Osteoblast (primary cell): Measurements from ENCODE around the gene JUND. TPM values are rescaled to one million over a fixed set of nuclear protein-coding genes. Genes with fewer than 3 reads are reported as not detected.
A peak's percentile ranks its signal among the peaks of the same experiment; 100 is the strongest.

ENCODE experiments used
- DNase-seq: peaks from one replicate; pipeline ENCODE4 v3.0.0; 2011; ENCODE audit warnings: low spot score, mixed read lengths; ENCODE audit not compliant: insufficient read length; ENCODE audit errors: missing footprints
- H2AFZ ChIP-seq: 2 replicates; pipeline ENCODE4 v1.6.0; 2011; ENCODE audit warnings: mild to moderate bottlenecking, low read length
- H3K27ac ChIP-seq: 2 replicates; pipeline ENCODE4 v1.5.1; 2011; ENCODE audit warnings: mild to moderate bottlenecking, low read depth, low read length, moderate library complexity
- H3K27me3 ChIP-seq: 2 replicates; pipeline ENCODE4 v1.6.0; 2012; ENCODE audit warnings: mild to moderate bottlenecking, control low read depth, inconsistent platforms, low read length, moderate library complexity; ENCODE audit not compliant: insufficient read depth
- H3K36me3 ChIP-seq: 2 replicates; pipeline ENCODE4 v1.5.1; 2011; ENCODE audit warnings: mild to moderate bottlenecking, low read length, control low read depth, moderate library complexity; ENCODE audit not compliant: insufficient read depth
- H3K4me1 ChIP-seq: 2 replicates; pipeline ENCODE4 v1.5.1; 2011; ENCODE audit warnings: mild to moderate bottlenecking, low read length, control low read depth, moderate library complexity; ENCODE audit not compliant: insufficient read depth
- H3K4me2 ChIP-seq: 2 replicates; pipeline ENCODE4 v1.6.0; 2011; ENCODE audit warnings: mild to moderate bottlenecking, low read length; ENCODE audit not compliant: insufficient read depth
- H3K4me3 ChIP-seq: fragments of 200-600 bp; sonication (generic); 3 replicates; pipeline ENCODE4 v1.5.1; 2012; ENCODE audit warnings: mild to moderate bottlenecking, low read length, inconsistent platforms; ENCODE audit not compliant: insufficient read depth
- H3K79me2 ChIP-seq: 2 replicates; pipeline ENCODE4 v1.6.0; 2012; ENCODE audit warnings: mild to moderate bottlenecking, low read length, control low read depth, inconsistent platforms; ENCODE audit not compliant: insufficient read depth
- H3K9me3 ChIP-seq: 2 replicates; pipeline ENCODE4 v1.5.1; 2011; ENCODE audit warnings: low read depth, low read length, control low read depth
- H4K20me1 ChIP-seq: 2 replicates; pipeline ENCODE4 v1.6.0; 2012; ENCODE audit warnings: mild to moderate bottlenecking, low read length, control low read depth; ENCODE audit not compliant: insufficient read depth
- total RNA-seq: library from RNA; depleted of rRNA; stranded (reverse); fragments of >200 nt; gene quantifications from 2 replicates; pipeline ENCODE4 v1.2.3, GENCODE V29; 2012
- TF ChIP-seq, protein P1 (sequence below): IDR thresholded peaks from 2 replicates; pipeline ENCODE4 v1.5.1; 2011; ENCODE audit warnings: mild to moderate bottlenecking, low read depth, low read length, moderate library complexity; ENCODE audit errors: extremely low read depth

JUND gene
- total RNA-seq, 1 donor, result 170 TPM

DNA sequence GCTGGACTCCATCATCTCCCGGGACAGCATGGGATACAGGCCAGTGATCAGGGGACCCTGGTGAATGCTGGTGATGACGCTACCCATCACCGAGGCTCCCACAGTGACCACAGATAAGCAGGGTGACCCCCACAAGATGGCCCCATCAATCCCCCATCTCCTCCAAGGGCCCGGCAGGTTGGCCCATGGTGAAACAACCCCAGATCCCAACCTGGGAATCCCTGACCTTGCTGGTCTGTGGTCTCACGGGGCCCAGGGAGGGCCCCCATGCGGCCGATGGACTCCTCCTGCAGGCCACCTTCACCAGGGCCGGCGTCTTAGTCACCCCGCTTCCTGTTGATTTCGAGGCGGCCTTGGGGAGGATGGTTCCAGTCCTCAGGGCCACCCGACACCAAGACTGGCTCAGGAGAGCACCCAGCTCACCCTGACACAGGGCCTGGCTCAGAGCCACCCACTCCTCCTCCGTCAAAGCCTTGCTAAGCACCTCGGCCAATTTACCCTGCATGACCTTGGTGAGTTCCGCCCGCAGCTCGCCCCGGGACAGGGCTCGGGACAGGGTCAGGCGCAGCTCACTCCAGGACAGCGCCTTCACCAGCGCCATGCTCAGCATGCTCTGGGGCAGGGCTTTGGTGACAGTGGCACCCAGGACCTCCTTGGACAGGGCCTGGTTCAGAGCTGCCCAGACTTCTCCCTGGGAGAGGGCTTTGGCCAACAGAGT is 17.1 kb downstream of the JUND start:
- no peak overlapping the region for H2AFZ ChIP-seq
- H3K27ac ChIP-seq, result no peak overlapping the region
- DNase-seq, result peak; percentile 82
- H4K20me1 ChIP-seq, result peaks cover 55% of the 10 kb centered on the region
- peaks cover 32% of the 10 kb centered on the region for H3K36me3 ChIP-seq
- peaks cover 6% of the 10 kb centered on the region for H3K4me1 ChIP-seq
- H3K79me2 ChIP-seq, result peaks cover 2% of the 10 kb centered on the region
- no peaks in the 10 kb centered on the region for H3K9me3 ChIP-seq
- no peaks in the 10 kb centered on the region for H3K27me3 ChIP-seq
- no peak overlapping the region for H3K4me3 ChIP-seq
- TF ChIP-seq, protein P1, sequence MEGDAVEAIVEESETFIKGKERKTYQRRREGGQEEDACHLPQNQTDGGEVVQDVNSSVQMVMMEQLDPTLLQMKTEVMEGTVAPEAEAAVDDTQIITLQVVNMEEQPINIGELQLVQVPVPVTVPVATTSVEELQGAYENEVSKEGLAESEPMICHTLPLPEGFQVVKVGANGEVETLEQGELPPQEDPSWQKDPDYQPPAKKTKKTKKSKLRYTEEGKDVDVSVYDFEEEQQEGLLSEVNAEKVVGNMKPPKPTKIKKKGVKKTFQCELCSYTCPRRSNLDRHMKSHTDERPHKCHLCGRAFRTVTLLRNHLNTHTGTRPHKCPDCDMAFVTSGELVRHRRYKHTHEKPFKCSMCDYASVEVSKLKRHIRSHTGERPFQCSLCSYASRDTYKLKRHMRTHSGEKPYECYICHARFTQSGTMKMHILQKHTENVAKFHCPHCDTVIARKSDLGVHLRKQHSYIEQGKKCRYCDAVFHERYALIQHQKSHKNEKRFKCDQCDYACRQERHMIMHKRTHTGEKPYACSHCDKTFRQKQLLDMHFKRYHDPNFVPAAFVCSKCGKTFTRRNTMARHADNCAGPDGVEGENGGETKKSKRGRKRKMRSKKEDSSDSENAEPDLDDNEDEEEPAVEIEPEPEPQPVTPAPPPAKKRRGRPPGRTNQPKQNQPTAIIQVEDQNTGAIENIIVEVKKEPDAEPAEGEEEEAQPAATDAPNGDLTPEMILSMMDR, result no peak
- no peak overlapping the region for H3K4me2 ChIP-seq

DNA sequence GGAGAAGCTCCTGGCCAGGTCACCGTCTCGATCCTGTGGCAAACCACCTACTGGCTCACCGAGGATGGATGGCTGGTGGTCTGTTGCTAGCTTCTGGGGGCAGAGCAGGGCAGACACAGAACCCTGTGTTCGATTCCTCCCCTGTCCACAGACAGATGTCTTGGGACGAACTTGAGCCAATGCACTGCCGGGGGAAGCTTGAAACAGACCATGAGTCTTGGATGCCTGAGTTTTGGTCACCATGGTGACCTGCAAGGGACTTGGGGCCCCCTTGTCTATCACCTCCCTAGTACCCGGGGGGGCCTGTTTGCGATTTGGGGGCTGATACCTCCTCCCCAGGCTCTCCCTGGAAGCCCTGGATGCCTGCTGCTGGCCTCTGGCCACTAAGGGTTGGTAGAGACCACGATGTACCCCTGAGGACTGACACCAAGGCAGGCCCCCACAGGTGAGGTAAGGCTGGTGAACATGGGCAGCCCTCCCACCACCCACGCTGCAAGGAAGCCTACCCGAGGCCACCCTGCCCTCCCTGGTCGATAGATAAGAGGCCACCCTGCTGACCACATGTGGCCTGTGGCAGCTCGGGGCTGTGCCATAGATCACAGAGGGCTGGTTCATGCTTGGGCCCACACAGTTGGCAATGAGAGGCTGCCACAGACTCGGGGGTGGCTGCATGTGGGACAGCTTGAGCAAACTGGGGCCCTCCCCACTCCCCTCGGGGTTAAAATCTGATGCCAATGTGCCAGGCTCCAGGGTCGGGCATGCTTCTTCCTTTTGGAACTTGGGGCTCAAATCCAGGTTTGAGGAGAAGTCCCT is 17.9 kb downstream of the JUND start:
- Histone ChIP-seq H3K4me1 (peaks cover 7% of the 10 kb centered on the region), H3K79me2 (no peaks in the 10 kb centered on the region), H2AFZ (no peak overlapping the region), H3K9me3 (no peaks in the 10 kb centered on the region), H3K27ac (no peak overlapping the region), H3K4me2 (no peak overlapping the region), H3K36me3 (peaks cover 32% of the 10 kb centered on the region), H4K20me1 (peaks cover 50% of the 10 kb centered on the region), H3K4me3 (no peak overlapping the region), H3K27me3 (no peaks in the 10 kb centered on the region)
- TF ChIP-seq, protein P1, result no peak
- DNase-seq, result peak; percentile 79

DNA sequence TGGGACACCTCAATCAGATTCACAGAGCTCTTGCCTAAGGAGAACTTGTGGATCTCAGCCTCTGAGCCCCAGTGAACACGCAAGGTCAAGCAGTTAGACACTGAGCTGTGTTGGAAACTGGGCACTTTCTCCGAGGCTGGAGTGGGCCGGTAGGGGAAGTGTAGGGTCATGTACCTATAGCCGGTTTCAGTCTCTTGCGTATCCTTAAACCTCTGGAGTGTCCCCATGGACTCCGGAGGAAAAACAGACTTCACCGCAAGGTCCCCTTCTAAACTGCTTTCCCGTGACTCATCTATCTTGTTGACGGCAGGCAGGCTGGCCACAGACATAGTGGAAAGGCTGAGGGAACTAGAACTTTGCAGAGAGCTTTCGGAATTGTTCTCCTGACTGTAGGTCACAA is 18.5 kb downstream of the JUND start:
- H3K4me1 ChIP-seq, result peaks cover 11% of the 10 kb centered on the region
- TF ChIP-seq, protein P1, result no peak
- no peaks in the 10 kb centered on the region for H3K9me3 ChIP-seq
- peaks cover 28% of the 10 kb centered on the region for H3K36me3 ChIP-seq
- no peak overlapping the region for H3K4me3 ChIP-seq
- H3K4me2 ChIP-seq, result no peak overlapping the region
- no peak overlapping the region for H3K27ac ChIP-seq
- DNase-seq, result peak; percentile 9
- H4K20me1 ChIP-seq, result peaks cover 51% of the 10 kb centered on the region
- H2AFZ ChIP-seq, result no peak overlapping the region
- H3K79me2 ChIP-seq, result no peaks in the 10 kb centered on the region
- no peaks in the 10 kb centered on the region for H3K27me3 ChIP-seq

DNA sequence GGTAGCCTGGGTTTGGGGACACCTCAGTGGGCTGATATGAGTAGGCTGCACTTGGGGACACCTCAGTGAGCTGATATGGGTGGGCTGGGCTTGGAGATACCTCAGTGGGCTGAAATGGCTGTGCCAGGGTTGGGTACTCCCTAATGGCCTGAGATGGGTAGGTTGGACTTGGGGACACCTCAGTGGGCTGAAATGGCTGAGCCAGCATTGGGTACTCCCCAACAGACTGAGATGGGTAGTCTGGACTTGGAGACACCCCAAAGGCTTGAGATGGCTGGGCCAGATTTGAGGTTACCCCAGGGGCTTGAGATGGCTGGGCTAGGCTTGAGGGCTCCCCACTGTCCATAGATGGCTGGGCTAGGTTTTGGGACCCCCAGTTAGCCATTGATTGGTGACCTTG is 19.3 kb downstream of the JUND start:
- peak; percentile 26 for DNase-seq
- H3K27me3 ChIP-seq, result no peaks in the 10 kb centered on the region
- no peaks in the 10 kb centered on the region for H3K79me2 ChIP-seq
- peaks cover 54% of the 10 kb centered on the region for H4K20me1 ChIP-seq
- TF ChIP-seq, protein P1, result no peak
- H3K4me2 ChIP-seq, result no peak overlapping the region
- no peaks in the 10 kb centered on the region for H3K9me3 ChIP-seq
- peaks cover 11% of the 10 kb centered on the region for H3K4me1 ChIP-seq
- H3K4me3 ChIP-seq, result no peak overlapping the region
- peaks cover 23% of the 10 kb centered on the region for H3K36me3 ChIP-seq
- no peak overlapping the region for H3K27ac ChIP-seq
- no peak overlapping the region for H2AFZ ChIP-seq
